Cardiac fibroblast (primary cell): ENCODE results near the gene CCND1.

Experiments used
- DNase-seq, 2 donors: peaks; one replicate each; pipeline versions ENCODE4 v3.0.0 to v3.0.0-alpha.2; 2010; ENCODE audit warnings: low read depth in 2 of 2
- H3K4me3 ChIP-seq, 2 donors: replicated peaks in 1 of 2; 1 replicate in 1 of 2; 2 replicates in 1 of 2; pipeline ENCODE4 v1.5.1; 2011; ENCODE audit warnings: low read depth in 2 of 2, low read length in 2 of 2, mild to moderate bottlenecking in 2 of 2, moderate library complexity in 1 of 2
- CTCF ChIP-seq: IDR thresholded peaks from one replicate; pipeline ENCODE4 v1.5.1; 2011; ENCODE audit warnings: low read depth, mild to moderate bottlenecking, low read length, inconsistent platforms

CCND1 gene

GRCh38 chr11:69674267-69674885 lies 33.4 kb downstream of the CCND1 start:
- no peak for TF ChIP-seq CTCF

GRCh38 chr11:69674886-69675714 lies 34.1 kb downstream of the CCND1 start, which contains the start of gene LTO1:
Gene LTO1, minus strand, starts transcription at chr11:69675353. Its CDS starts 114 bp downstream, at chr11:69675239.
- H3K4me3 ChIP-seq = peak within 1 kb of the TSS; percentile 96 to 99
- TF ChIP-seq CTCF = no peak
- DNase-seq = peak; percentile 97 to 98

More at GRCh38 chr11:69674267-69674885, 33.4 kb downstream of the CCND1 start:
- peak overlapping the region; percentile 96 to 99 for H3K4me3 ChIP-seq
- peak; percentile 80 to 92 for DNase-seq

GRCh38 chr11:69677749-69678148 lies 36.8 kb downstream of the CCND1 start:
- no peak for DNase-seq
- TF ChIP-seq CTCF = no peak
- no peak overlapping the region for H3K4me3 ChIP-seq

- no peak for DNase-seq
- no peak overlapping the region for H3K4me3 ChIP-seq
- no peak for TF ChIP-seq CTCF
These were observed 39.7 kb downstream of the CCND1 start for GRCh38 chr11:69680688-69681087.

GRCh38 chr11:69682221-69682620 lies 41.3 kb downstream of the CCND1 start:
- no peak for DNase-seq
- no peak overlapping the region for H3K4me3 ChIP-seq
- TF ChIP-seq CTCF = no peak

GRCh38 chr11:69682681-69683326 lies 41.8 kb downstream of the CCND1 start:
- H3K4me3 ChIP-seq = no peak overlapping the region
- DNase-seq = no peak
- TF ChIP-seq CTCF = no peak
